GM19324 (cell line): ENCODE measurements around the gene AKIRIN2.

Experiments used
- ATAC-seq: cut with Tn5 transposase; IDR thresholded peaks from one replicate; pipeline ENCODE4 v1.9.1; 2021; ENCODE audit warnings: mild to moderate bottlenecking, moderate library complexity; ENCODE audit not compliant: unreplicated experiment, low FRiP score

Gene AKIRIN2

GRCh38 chr6:87660226-87660911 is 41.7 kb downstream of the AKIRIN2 start:
- no peak for ATAC-seq

- ATAC-seq, result no peak
These were observed 43.5 kb downstream of the AKIRIN2 start for GRCh38 chr6:87658516-87658915.

GRCh38 chr6:87656857-87657256 is 45.2 kb downstream of the AKIRIN2 start:
- ATAC-seq, result peak; percentile 64

- ATAC-seq, result no peak
These were observed 46.2 kb downstream of the AKIRIN2 start for GRCh38 chr6:87655824-87656223.

GRCh38 chr6:87654875-87655454 is 47.1 kb downstream of the AKIRIN2 start:
- ATAC-seq, result no peak

GRCh38 chr6:87654122-87654521 is 47.9 kb downstream of the AKIRIN2 start:
- no peak for ATAC-seq

- ATAC-seq, result no peak
These were observed 48.7 kb downstream of the AKIRIN2 start for GRCh38 chr6:87653074-87653962.

GRCh38 chr6:87645080-87645479 is 57.0 kb downstream of the AKIRIN2 start:
- ATAC-seq, result peak; percentile 59

- ATAC-seq, result no peak
These were observed 60.9 kb downstream of the AKIRIN2 start for GRCh38 chr6:87641065-87641692.

GRCh38 chr6:87639373-87639772 is 62.7 kb downstream of the AKIRIN2 start:
- no peak for ATAC-seq

- ATAC-seq, result no peak
These were observed 64.9 kb downstream of the AKIRIN2 start for GRCh38 chr6:87637106-87637505.

GRCh38 chr6:87636315-87636714 is 65.7 kb downstream of the AKIRIN2 start:
- no peak for ATAC-seq

GRCh38 chr6:87633851-87634250 is 68.2 kb downstream of the AKIRIN2 start:
- no peak for ATAC-seq

GRCh38 chr6:87630746-87631145 is 71.3 kb downstream of the AKIRIN2 start:
- ATAC-seq, result no peak

GRCh38 chr6:87628881-87629280 is 73.2 kb downstream of the AKIRIN2 start:
- no peak for ATAC-seq

GRCh38 chr6:87628424-87628823 is 73.6 kb downstream of the AKIRIN2 start:
- peak; percentile 53 for ATAC-seq
